Measurements from ENCODE around the gene SDK1. TPM values are rescaled to one million over a fixed set of nuclear protein-coding genes. Genes with fewer than 3 reads are reported as not detected.

Gene SDK1
- total and polyA plus RNA-seq, 4 donors = 0.12 to 0.47 (median 0.36) TPM

DNA sequence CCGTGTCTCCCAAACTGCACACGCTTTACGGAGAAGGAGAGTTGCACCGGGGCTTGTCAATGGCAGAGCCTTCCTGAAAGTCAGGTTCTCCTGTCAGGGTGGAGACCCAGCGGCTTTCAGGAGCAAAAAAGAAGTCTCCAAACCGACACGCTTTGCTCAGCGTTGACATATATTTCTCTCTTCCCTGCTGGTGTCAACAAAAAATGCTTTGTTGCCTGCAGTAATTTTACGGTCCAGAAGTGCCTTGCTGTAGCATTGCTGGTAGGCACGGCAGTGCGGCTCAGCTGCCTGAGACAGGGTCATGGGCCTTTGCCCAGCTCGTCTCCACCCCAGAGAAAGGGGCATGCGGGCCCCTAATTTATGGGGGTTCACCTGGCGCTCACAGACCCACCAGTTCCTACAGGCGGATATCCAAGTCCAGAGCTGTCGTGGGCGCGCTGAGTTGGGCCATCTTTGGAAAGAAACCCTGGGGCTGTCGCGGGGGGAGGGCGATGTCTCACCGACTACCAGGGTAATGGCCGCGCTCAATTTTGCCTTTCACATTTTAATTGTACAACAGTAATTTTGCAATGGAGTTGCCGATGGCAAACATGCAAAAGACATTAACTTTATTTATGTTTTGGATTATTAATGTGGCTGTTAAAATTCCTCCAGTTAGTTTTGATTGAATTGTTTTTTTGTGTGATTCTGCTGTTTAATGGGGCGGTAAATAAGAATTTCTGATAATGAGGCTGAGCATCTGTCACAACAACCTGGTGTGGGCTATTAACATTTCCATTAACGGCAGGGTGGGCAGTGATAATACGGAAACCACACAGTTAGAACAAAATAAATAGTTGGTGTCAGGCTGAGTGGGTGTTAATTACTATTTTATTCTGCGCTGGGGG is 902.8 kb downstream of the SDK1 start:
- Histone ChIP-seq H3K4me1 (ENCODE audit: control insufficient read depth in 4 of 4, insufficient read depth in 4 of 4, low read length in 3 of 4) (no peaks in the 10 kb centered on the region), H3K36me3 (ENCODE audit: control insufficient read depth in 4 of 4, insufficient read depth in 3 of 4, low read depth in 1 of 4, low read length in 3 of 4) (no peaks in the 10 kb centered on the region), H3K27me3 (ENCODE audit: control insufficient read depth in 4 of 4, insufficient read depth in 4 of 4, low read length in 3 of 4) (no peaks in the 10 kb centered on the region), H3K4me3 (ENCODE audit: low read depth in 1 of 3, low read length in 3 of 3) (no peak overlapping the region), H3K27ac (ENCODE audit: low read depth in 1 of 2, low read length in 2 of 2) (no peak overlapping the region), H3K9ac (ENCODE audit: low read depth in 1 of 2, low read length in 2 of 2) (no peak overlapping the region), H3K9me3 (ENCODE audit: control insufficient read depth in 4 of 4, low read length in 3 of 4) (peaks cover 0 to 3% (median 0%) of the 10 kb centered on the region in 4 donors)
- TF ChIP-seq HNF4A (conservative IDR thresholded peaks at IDR 0.05) = no peak
- TF ChIP-seq, protein P1, sequence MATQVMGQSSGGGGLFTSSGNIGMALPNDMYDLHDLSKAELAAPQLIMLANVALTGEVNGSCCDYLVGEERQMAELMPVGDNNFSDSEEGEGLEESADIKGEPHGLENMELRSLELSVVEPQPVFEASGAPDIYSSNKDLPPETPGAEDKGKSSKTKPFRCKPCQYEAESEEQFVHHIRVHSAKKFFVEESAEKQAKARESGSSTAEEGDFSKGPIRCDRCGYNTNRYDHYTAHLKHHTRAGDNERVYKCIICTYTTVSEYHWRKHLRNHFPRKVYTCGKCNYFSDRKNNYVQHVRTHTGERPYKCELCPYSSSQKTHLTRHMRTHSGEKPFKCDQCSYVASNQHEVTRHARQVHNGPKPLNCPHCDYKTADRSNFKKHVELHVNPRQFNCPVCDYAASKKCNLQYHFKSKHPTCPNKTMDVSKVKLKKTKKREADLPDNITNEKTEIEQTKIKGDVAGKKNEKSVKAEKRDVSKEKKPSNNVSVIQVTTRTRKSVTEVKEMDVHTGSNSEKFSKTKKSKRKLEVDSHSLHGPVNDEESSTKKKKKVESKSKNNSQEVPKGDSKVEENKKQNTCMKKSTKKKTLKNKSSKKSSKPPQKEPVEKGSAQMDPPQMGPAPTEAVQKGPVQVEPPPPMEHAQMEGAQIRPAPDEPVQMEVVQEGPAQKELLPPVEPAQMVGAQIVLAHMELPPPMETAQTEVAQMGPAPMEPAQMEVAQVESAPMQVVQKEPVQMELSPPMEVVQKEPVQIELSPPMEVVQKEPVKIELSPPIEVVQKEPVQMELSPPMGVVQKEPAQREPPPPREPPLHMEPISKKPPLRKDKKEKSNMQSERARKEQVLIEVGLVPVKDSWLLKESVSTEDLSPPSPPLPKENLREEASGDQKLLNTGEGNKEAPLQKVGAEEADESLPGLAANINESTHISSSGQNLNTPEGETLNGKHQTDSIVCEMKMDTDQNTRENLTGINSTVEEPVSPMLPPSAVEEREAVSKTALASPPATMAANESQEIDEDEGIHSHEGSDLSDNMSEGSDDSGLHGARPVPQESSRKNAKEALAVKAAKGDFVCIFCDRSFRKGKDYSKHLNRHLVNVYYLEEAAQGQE (IDR thresholded peaks at IDR 0.05) = no peak
- no peak for DNase-seq (ENCODE audit: low spot score)
- WGBS = 84% methylated on average over 29 of the region's 29 CpGs

DNA sequence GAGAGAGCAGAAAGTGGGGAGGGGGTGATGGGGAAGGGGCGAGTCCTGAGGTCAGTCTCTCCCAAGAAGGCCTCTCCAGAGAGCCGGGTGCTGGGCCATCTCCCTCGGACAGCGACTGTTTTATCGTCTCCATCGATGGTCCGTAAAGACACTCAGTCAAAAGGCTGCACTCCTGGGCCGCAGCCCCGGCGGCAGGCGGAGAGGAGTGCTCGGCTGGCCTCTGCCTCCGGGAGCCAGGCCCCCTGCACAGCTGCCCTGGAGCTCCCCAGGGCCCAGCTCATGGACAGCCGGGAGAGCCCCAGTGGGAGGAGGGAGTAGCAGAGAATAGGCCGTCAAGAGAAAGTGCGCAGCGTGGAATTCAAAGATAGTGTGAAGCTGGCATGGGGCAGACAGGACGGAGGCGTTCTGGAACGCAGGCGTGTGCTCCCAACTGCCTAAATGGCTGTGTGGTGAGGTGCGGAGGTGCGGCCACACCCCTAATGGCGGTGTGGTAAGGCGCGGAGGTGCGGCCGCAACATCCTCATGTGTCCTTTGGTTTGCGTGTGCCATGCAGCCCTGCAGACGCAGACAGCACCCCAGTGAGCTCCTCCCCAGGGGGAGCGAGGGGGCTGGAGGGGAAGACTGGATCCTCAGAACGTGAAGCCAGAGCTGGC is 903.6 kb downstream of the SDK1 start:
- H3K4me3 ChIP-seq (ENCODE audit: low read depth in 1 of 3, low read length in 3 of 3) = no peak overlapping the region
- peaks cover 0 to 3% (median 0%) of the 10 kb centered on the region in 4 donors for H3K9me3 ChIP-seq (ENCODE audit: control insufficient read depth in 4 of 4, low read length in 3 of 4)
- H3K36me3 ChIP-seq (ENCODE audit: control insufficient read depth in 4 of 4, insufficient read depth in 3 of 4, low read depth in 1 of 4, low read length in 3 of 4) = no peaks in the 10 kb centered on the region
- no peak overlapping the region for H3K9ac ChIP-seq (ENCODE audit: low read depth in 1 of 2, low read length in 2 of 2)
- no peak overlapping the region for H3K27ac ChIP-seq (ENCODE audit: low read depth in 1 of 2, low read length in 2 of 2)
- no peaks in the 10 kb centered on the region for H3K27me3 ChIP-seq (ENCODE audit: control insufficient read depth in 4 of 4, insufficient read depth in 4 of 4, low read length in 3 of 4)
- H3K4me1 ChIP-seq (ENCODE audit: control insufficient read depth in 4 of 4, insufficient read depth in 4 of 4, low read length in 3 of 4) = no peaks in the 10 kb centered on the region
- DNase-seq (ENCODE audit: low spot score) = no peak
- TF ChIP-seq RAD21 (IDR thresholded peaks at IDR 0.05) = no peak
- no peak for TF ChIP-seq HNF4A (conservative IDR thresholded peaks at IDR 0.05)
- no peak for TF ChIP-seq RXRA (IDR thresholded peaks at IDR 0.05)
- TF ChIP-seq, protein P2, sequence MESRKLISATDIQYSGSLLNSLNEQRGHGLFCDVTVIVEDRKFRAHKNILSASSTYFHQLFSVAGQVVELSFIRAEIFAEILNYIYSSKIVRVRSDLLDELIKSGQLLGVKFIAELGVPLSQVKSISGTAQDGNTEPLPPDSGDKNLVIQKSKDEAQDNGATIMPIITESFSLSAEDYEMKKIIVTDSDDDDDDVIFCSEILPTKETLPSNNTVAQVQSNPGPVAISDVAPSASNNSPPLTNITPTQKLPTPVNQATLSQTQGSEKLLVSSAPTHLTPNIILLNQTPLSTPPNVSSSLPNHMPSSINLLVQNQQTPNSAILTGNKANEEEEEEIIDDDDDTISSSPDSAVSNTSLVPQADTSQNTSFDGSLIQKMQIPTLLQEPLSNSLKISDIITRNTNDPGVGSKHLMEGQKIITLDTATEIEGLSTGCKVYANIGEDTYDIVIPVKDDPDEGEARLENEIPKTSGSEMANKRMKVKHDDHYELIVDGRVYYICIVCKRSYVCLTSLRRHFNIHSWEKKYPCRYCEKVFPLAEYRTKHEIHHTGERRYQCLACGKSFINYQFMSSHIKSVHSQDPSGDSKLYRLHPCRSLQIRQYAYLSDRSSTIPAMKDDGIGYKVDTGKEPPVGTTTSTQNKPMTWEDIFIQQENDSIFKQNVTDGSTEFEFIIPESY (IDR thresholded peaks at IDR 0.05) = no peak
- TF ChIP-seq, protein P3, sequence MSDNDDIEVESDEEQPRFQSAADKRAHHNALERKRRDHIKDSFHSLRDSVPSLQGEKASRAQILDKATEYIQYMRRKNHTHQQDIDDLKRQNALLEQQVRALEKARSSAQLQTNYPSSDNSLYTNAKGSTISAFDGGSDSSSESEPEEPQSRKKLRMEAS (IDR thresholded peaks at IDR 0.05) = no peak
- no peak for TF ChIP-seq HNF4G (IDR thresholded peaks at IDR 0.05)
- WGBS = 55% methylated on average over 32 of the region's 32 CpGs

DNA sequence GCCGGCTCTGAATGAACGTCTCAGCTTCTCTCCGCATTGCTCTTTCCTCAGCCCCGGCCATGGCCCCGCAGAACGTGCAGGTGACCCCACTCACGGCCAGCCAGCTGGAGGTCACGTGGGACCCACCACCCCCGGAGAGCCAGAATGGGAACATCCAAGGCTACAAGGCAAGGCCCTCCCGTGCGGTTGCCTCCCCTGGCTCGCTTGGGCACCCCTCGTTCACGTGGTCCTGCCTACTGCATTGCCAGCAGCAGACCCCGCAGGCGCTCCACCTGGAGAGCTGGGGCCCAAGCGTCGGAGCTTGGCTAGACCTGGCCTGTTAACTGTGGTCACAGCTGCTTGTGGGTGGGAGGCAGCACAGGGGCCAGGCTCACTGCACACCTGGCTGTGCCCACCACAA is 904.8 kb downstream of the SDK1 start:
- no peak for DNase-seq (ENCODE audit: low spot score)
- WGBS = 96% methylated on average over 18 of the region's 18 CpGs
- TF ChIP-seq, protein P4, sequence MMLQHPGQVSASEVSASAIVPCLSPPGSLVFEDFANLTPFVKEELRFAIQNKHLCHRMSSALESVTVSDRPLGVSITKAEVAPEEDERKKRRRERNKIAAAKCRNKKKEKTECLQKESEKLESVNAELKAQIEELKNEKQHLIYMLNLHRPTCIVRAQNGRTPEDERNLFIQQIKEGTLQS (IDR thresholded peaks at IDR 0.05) = no peak
- TF ChIP-seq, protein P5, sequence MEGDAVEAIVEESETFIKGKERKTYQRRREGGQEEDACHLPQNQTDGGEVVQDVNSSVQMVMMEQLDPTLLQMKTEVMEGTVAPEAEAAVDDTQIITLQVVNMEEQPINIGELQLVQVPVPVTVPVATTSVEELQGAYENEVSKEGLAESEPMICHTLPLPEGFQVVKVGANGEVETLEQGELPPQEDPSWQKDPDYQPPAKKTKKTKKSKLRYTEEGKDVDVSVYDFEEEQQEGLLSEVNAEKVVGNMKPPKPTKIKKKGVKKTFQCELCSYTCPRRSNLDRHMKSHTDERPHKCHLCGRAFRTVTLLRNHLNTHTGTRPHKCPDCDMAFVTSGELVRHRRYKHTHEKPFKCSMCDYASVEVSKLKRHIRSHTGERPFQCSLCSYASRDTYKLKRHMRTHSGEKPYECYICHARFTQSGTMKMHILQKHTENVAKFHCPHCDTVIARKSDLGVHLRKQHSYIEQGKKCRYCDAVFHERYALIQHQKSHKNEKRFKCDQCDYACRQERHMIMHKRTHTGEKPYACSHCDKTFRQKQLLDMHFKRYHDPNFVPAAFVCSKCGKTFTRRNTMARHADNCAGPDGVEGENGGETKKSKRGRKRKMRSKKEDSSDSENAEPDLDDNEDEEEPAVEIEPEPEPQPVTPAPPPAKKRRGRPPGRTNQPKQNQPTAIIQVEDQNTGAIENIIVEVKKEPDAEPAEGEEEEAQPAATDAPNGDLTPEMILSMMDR (IDR thresholded peaks at IDR 0.05; ENCODE audit: low read depth, low read length, missing input control) = no peak
- TF ChIP-seq, protein P3 (IDR thresholded peaks at IDR 0.05) = no peak
- TF ChIP-seq JUND (IDR thresholded peaks at IDR 0.05) (no peak), YY1 (IDR thresholded peaks at IDR 0.05) (no peak), NR2F2 (IDR thresholded peaks at IDR 0.05) (no peak), HNF4G (IDR thresholded peaks at IDR 0.05) (no peak), FOXA1 (IDR thresholded peaks at IDR 0.05) (no peak), HNF4A (conservative IDR thresholded peaks at IDR 0.05) (no peak)
- TF ChIP-seq, protein P2 (IDR thresholded peaks at IDR 0.05) = no peak

More for the DNA sequence above, 904.8 kb downstream of the SDK1 start:
- Histone ChIP-seq H3K9ac (ENCODE audit: low read depth in 1 of 2, low read length in 2 of 2) (no peak overlapping the region), H3K36me3 (ENCODE audit: control insufficient read depth in 4 of 4, insufficient read depth in 3 of 4, low read depth in 1 of 4, low read length in 3 of 4) (no peaks in the 10 kb centered on the region), H3K4me1 (ENCODE audit: control insufficient read depth in 4 of 4, insufficient read depth in 4 of 4, low read length in 3 of 4) (no peaks in the 10 kb centered on the region), H3K4me3 (ENCODE audit: low read depth in 1 of 3, low read length in 3 of 3) (no peak overlapping the region), H3K9me3 (ENCODE audit: control insufficient read depth in 4 of 4, low read length in 3 of 4) (no peaks in the 10 kb centered on the region), H3K27me3 (ENCODE audit: control insufficient read depth in 4 of 4, insufficient read depth in 4 of 4, low read length in 3 of 4) (no peaks in the 10 kb centered on the region), H3K27ac (ENCODE audit: low read depth in 1 of 2, low read length in 2 of 2) (no peak overlapping the region)

Measured in liver (tissue), 9 donors.